WERI-Rb-1 (cell line): ENCODE measurements around the gene COLQ.
"Not testable (repeated sequence)": the region's sequence is repeated elsewhere in the genome, so short reads cannot be mapped to it uniquely, and the experiment has no call there.

Experiments used
- DNase-seq: peaks from one replicate; pipeline ENCODE4 v3.0.0-alpha.2; 2020
- H3K27ac ChIP-seq: fragments of 250-450 bp; sonication (Bioruptor Pico); 2 replicates; pipeline ENCODE4 v1.5.1; 2020; ENCODE audit warnings: mild to moderate bottlenecking, moderate library complexity
- H3K27me3 ChIP-seq: fragments of 250-450 bp; sonication (Bioruptor Pico); 2 replicates; pipeline ENCODE4 v1.5.1; 2021; ENCODE audit warnings: mild to moderate bottlenecking, low read depth, moderate library complexity; ENCODE audit not compliant: insufficient read depth, severe bottlenecking
- H3K36me3 ChIP-seq: fragments of 250-450 bp; sonication (Bioruptor Pico); 2 replicates; pipeline ENCODE4 v1.5.1; 2020; ENCODE audit warnings: mild to moderate bottlenecking, moderate library complexity
- H3K4me3 ChIP-seq: 2 replicates; pipeline ENCODE4 v1.5.1; 2011; ENCODE audit warnings: low read depth, mild to moderate bottlenecking, control low read depth, low read length
- H3K9me3 ChIP-seq: fragments of 250-450 bp; sonication (Bioruptor Pico); 2 replicates; pipeline ENCODE4 v1.5.1; 2021; ENCODE audit warnings: mild to moderate bottlenecking, moderate library complexity; ENCODE audit not compliant: severe bottlenecking
- CTCF ChIP-seq: IDR thresholded peaks from 2 replicates; pipeline ENCODE4 v1.5.1; 2011; ENCODE audit warnings: low read depth, mild to moderate bottlenecking, control low read depth, inconsistent platforms, low read length

Gene COLQ

GRCh38 chr3:15488002-15488401 is 33.5 kb downstream of the COLQ start:
- H3K27me3 ChIP-seq: no peaks in the 10 kb centered on the region
- no peaks in the 10 kb centered on the region for H3K36me3 ChIP-seq
- no peak for TF ChIP-seq CTCF
- H3K4me3 ChIP-seq: no peak overlapping the region
- no peak for DNase-seq
- H3K9me3 ChIP-seq: no peaks in the 10 kb centered on the region
- H3K27ac ChIP-seq: no peak overlapping the region

DNA sequence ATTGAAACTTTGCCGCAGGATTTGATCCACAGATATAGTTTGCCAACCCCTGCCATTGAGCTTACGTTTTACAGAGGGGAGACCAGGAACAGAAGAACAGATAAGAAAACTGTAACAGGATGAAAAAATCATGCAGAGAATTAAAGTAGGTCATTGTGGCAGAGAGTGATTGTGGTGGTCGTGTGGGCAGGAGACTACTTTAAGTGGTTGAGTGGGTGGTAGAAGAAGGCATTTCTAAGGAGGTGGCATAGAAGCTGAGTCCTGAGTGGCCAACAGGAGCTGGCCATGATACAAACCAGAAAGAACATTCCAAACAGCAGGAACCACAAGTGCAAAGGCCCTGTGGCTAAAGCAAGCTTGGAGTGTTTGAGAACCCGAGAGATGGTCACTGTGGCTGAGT is 34.5 kb downstream of the COLQ start:
- Histone ChIP-seq H3K27me3 (no peaks in the 10 kb centered on the region), H3K27ac (no peak overlapping the region), H3K4me3 (no peak overlapping the region), H3K36me3 (no peaks in the 10 kb centered on the region), H3K9me3 (no peaks in the 10 kb centered on the region)
- no peak for DNase-seq
- no peak for TF ChIP-seq CTCF

DNA sequence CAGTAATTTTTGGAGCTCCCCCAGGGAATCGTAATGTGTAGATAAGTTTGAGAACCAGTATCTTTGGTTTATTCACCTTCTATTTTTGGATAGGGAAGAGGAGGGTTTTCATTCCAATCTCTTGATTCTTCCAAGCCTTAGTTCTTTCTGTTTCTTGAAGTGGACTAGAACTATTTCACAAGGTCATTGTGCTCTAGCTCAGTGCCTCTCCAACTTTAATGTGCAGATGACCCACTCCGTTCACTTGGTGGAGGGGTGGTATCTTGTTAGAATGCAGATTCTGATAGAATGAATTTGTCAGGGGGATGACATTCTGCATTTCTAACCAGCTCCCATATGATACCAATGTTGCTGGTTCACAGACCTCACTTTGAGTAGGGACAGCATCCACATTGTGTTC is 35.5 kb downstream of the COLQ start:
- no peak for TF ChIP-seq CTCF
- no peaks in the 10 kb centered on the region for H3K36me3 ChIP-seq
- DNase-seq: no peak
- H3K27me3 ChIP-seq: no peaks in the 10 kb centered on the region
- H3K9me3 ChIP-seq: no peaks in the 10 kb centered on the region
- H3K27ac ChIP-seq: no peak overlapping the region
- H3K4me3 ChIP-seq: no peak overlapping the region

- not testable (repeated sequence) for DNase-seq, H3K4me3 ChIP-seq, H3K36me3 ChIP-seq, H3K27me3 ChIP-seq, H3K9me3 ChIP-seq, H3K27ac ChIP-seq
Observed at GRCh38 chr3:15484551-15484950, 37.0 kb downstream of the COLQ start.

- Histone ChIP-seq H3K36me3 (no peaks in the 10 kb centered on the region), H3K27me3 (no peaks in the 10 kb centered on the region), H3K9me3 (no peaks in the 10 kb centered on the region), H3K27ac (no peak overlapping the region), H3K4me3 (no peak overlapping the region)
- DNase-seq: no peak
- TF ChIP-seq CTCF: no peak
Observed at GRCh38 chr3:15479400-15480224, 41.9 kb downstream of the COLQ start.

GRCh38 chr3:15478640-15478979 is 42.9 kb downstream of the COLQ start:
- H3K27ac ChIP-seq: no peak overlapping the region
- no peak overlapping the region for H3K4me3 ChIP-seq
- no peaks in the 10 kb centered on the region for H3K9me3 ChIP-seq
- H3K36me3 ChIP-seq: no peaks in the 10 kb centered on the region
- no peak for DNase-seq
- H3K27me3 ChIP-seq: no peaks in the 10 kb centered on the region
- TF ChIP-seq CTCF: no peak
